C4-2B (cell line): ENCODE results near the gene NPR2.

ENCODE experiments used
- ZFX ChIP-seq: fragments of 450-650 bp; IDR thresholded peaks from 2 replicates; pipeline ENCODE4 v1.6.1; 2017
- TF ChIP-seq, protein P1 (sequence below): fragments of 450-650 bp; conservative IDR thresholded peaks from 2 replicates; pipeline ENCODE4 v1.5.1; 2017; ENCODE audit warnings: mild to moderate bottlenecking

GRCh38 chr9:35771534-35771933 lies 19.9 kb upstream of the NPR2 start:
- TF ChIP-seq, protein P1, sequence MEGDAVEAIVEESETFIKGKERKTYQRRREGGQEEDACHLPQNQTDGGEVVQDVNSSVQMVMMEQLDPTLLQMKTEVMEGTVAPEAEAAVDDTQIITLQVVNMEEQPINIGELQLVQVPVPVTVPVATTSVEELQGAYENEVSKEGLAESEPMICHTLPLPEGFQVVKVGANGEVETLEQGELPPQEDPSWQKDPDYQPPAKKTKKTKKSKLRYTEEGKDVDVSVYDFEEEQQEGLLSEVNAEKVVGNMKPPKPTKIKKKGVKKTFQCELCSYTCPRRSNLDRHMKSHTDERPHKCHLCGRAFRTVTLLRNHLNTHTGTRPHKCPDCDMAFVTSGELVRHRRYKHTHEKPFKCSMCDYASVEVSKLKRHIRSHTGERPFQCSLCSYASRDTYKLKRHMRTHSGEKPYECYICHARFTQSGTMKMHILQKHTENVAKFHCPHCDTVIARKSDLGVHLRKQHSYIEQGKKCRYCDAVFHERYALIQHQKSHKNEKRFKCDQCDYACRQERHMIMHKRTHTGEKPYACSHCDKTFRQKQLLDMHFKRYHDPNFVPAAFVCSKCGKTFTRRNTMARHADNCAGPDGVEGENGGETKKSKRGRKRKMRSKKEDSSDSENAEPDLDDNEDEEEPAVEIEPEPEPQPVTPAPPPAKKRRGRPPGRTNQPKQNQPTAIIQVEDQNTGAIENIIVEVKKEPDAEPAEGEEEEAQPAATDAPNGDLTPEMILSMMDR: no peak
- no peak for TF ChIP-seq ZFX
